GM18511 (cell line): ENCODE results near the gene ARMC12.

Source experiments
- ATAC-seq: cut with Tn5 transposase; IDR thresholded peaks from one replicate; pipeline ENCODE4 v1.9.1; 2021; ENCODE audit warnings: mild to moderate bottlenecking, moderate library complexity; ENCODE audit not compliant: unreplicated experiment

ARMC12 gene

DNA sequence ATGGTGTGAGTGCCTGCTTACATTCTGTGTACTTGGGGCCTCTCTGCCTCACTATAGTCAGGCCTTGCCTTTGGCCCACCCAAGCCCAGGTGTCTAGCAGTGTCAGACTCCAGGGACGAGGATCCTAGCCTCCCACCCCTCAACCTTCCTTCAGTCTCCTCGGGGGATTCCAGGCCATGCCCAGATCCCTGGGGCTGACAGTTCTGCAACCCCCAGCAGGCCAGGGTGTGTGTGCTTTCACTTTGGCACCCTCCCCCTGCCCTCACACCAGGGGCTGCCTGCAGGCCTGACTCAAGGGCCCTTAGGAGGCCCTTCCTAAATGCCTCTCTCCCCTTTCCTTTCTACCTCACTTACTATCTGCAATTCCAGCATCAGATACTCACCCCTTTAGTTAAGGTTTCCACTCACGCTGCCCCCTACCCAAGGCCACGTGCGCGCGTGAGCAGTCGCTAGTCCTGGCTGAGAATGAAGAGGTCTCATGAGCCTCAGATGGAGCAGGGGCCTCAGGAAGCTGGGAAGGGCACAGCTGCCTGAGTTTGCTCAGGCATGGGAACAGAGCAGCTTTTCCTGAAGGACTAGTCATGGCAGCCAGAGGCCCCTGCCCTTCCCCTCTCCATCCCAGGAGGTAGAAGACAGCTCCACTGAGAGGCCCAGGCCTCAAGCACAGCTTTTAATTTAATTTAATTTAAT is 61.1 kb downstream of the ARMC12 start:
- ATAC-seq: no peak
